ENCODE results near the gene DDR2.

DDR2 gene

DNA sequence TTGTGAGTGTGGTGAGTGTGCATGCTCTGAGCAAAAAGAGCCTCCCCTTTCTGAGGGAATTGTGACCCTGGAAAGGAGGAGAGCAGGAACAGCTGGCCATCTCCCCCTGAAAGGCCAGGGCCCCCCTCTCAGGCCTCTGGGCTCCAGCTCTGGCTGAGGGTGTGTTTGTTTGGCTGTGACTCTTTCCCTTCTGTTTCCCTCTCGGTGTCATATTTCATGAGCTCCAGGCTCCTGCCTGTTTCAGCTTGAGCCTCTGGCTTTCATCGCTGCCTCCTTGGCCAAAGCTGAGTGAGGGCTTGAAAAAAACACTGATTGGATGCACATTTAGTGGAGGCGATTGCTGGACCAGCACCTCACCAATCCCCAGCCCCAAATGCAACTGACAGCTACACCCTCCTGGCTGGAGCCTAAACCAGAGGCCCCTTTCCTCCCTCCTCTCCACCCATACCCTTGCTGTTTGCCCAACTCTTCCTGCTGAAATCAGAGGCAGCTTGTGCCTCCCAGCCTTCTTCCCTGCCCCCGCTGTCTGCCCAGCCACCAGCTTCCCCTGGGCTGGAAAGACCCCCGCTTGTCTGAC is 64.1 kb downstream of the DDR2 start:
- peak; percentile 98 for ATAC-seq
- TF ChIP-seq ZNF8 (CRISPR knock-in tag; IDR thresholded peaks at IDR 0.05) (no peak), ZFP30 (CRISPR knock-in tag; IDR thresholded peaks at IDR 0.05) (no peak), SNAI2 (CRISPR knock-in tag; IDR thresholded peaks at IDR 0.05) (no peak), ARNTL (CRISPR knock-in tag; IDR thresholded peaks at IDR 0.05; ENCODE audit: borderline replicate concordance, low read depth) (no peak)

DNA sequence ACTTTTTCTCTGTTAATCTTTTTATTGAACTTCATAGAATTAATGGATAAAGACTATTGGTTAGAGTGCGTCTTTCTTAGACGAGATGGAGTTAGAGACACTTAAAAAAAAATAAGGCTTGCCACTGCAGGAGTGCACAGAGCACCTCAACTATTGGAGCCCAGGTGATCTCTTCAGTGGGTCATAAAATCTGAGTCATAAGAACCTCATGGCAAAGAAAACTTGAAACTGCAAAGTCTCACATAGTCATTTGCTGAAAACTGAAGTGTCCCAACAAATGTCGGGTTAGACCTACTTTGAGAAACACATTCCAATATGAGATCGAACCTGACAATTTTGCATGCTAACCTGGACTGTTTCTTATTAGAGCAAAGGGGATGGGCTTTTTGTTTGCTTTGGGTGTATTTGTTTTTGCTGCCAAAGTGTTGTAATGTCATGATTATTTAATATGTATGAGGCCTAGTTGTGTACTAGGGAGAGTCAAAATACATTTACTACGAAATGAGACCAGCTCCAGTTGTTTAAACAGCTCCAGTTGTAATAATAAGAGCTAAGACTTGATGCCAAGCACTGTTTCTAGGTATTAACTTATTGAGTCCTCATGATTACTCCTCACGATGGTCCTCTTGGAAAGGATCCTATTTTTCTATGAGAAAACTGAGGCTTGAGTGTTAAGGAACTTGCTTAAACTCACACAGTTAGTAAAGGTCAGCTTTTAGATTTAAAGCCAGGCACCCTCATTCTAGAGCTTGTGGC is 65.1 kb downstream of the DDR2 start:
- TF ChIP-seq ZNF70 (CRISPR knock-in tag; IDR thresholded peaks at IDR 0.05) (0 out of 2 replicates have a peak, but pooled peaks have one; percentile 37), CSDC2 (CRISPR knock-in tag; IDR thresholded peaks at IDR 0.05) (no peak)
- ATAC-seq: no peak

DNA sequence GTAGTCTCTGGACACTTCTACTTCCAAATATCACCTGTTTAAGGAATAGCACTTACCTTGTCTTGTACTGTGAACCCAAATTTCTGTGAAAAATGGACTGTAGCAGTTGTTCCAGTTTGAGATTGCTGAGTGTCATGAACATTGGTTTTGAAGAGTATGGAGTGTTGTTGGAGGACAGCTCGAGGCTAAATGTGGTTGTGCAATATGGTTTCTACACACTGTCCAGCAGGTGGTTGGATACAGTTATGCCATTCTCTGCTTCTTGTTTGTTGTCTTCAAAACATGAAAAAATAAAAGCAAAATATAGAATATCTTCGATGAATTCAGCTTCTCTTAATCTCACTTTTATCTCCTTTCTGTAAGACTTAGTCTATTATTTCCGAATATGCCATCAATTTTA is 67.1 kb downstream of the DDR2 start:
- ATAC-seq: no peak
- no peak for TF ChIP-seq GLIS3 (CRISPR knock-in tag; IDR thresholded peaks at IDR 0.05)
- TF ChIP-seq, protein P1, sequence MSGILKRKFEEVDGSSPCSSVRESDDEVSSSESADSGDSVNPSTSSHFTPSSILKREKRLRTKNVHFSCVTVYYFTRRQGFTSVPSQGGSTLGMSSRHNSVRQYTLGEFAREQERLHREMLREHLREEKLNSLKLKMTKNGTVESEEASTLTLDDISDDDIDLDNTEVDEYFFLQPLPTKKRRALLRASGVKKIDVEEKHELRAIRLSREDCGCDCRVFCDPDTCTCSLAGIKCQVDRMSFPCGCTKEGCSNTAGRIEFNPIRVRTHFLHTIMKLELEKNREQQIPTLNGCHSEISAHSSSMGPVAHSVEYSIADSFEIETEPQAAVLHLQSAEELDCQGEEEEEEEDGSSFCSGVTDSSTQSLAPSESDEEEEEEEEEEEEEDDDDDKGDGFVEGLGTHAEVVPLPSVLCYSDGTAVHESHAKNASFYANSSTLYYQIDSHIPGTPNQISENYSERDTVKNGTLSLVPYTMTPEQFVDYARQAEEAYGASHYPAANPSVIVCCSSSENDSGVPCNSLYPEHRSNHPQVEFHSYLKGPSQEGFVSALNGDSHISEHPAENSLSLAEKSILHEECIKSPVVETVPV (CRISPR knock-in tag; IDR thresholded peaks at IDR 0.05): no peak
- no peak for TF ChIP-seq ZNF70 (CRISPR knock-in tag; IDR thresholded peaks at IDR 0.05)
- TF ChIP-seq SNAI2 (CRISPR knock-in tag; IDR thresholded peaks at IDR 0.05): no peak
- no peak for TF ChIP-seq PPARA (CRISPR knock-in tag; IDR thresholded peaks at IDR 0.05; ENCODE audit: borderline replicate concordance)
- TF ChIP-seq, protein P2, sequence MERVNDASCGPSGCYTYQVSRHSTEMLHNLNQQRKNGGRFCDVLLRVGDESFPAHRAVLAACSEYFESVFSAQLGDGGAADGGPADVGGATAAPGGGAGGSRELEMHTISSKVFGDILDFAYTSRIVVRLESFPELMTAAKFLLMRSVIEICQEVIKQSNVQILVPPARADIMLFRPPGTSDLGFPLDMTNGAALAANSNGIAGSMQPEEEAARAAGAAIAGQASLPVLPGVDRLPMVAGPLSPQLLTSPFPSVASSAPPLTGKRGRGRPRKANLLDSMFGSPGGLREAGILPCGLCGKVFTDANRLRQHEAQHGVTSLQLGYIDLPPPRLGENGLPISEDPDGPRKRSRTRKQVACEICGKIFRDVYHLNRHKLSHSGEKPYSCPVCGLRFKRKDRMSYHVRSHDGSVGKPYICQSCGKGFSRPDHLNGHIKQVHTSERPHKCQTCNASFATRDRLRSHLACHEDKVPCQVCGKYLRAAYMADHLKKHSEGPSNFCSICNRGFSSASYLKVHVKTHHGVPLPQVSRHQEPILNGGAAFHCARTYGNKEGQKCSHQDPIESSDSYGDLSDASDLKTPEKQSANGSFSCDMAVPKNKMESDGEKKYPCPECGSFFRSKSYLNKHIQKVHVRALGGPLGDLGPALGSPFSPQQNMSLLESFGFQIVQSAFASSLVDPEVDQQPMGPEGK (CRISPR knock-in tag; IDR thresholded peaks at IDR 0.05; ENCODE audit: borderline replicate concordance): no peak

DNA sequence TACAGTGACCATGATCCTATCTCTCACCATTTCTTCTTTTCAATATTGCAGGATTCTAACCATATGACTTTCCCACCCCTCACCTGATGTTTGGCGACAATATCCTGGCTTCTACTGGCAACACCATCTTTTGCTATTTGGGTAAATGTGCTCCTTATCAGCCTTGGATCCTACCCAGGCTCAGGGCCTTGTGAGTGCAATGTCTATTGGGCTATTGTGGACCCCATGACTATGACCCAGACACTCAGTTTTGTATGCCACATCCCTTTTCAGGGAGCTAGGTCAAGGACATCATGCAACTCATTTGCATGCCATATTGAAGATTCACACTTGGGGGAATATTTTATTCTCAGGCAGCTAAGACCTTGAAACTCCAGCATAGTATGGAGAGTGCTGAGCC is 67.9 kb downstream of the DDR2 start:
- TF ChIP-seq, protein P3, sequence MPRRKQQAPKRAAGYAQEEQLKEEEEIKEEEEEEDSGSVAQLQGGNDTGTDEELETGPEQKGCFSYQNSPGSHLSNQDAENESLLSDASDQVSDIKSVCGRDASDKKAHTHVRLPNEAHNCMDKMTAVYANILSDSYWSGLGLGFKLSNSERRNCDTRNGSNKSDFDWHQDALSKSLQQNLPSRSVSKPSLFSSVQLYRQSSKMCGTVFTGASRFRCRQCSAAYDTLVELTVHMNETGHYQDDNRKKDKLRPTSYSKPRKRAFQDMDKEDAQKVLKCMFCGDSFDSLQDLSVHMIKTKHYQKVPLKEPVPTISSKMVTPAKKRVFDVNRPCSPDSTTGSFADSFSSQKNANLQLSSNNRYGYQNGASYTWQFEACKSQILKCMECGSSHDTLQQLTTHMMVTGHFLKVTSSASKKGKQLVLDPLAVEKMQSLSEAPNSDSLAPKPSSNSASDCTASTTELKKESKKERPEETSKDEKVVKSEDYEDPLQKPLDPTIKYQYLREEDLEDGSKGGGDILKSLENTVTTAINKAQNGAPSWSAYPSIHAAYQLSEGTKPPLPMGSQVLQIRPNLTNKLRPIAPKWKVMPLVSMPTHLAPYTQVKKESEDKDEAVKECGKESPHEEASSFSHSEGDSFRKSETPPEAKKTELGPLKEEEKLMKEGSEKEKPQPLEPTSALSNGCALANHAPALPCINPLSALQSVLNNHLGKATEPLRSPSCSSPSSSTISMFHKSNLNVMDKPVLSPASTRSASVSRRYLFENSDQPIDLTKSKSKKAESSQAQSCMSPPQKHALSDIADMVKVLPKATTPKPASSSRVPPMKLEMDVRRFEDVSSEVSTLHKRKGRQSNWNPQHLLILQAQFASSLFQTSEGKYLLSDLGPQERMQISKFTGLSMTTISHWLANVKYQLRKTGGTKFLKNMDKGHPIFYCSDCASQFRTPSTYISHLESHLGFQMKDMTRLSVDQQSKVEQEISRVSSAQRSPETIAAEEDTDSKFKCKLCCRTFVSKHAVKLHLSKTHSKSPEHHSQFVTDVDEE (CRISPR knock-in tag; IDR thresholded peaks at IDR 0.05): no peak
- TF ChIP-seq ZNF565 (CRISPR knock-in tag; conservative IDR thresholded peaks at IDR 0.05; ENCODE audit: low read depth): no peak
- TF ChIP-seq ISL1 (CRISPR knock-in tag; IDR thresholded peaks at IDR 0.05): no peak
- TF ChIP-seq ZFP3 (CRISPR knock-in tag; IDR thresholded peaks at IDR 0.05): no peak
- TF ChIP-seq RARB (CRISPR knock-in tag; IDR thresholded peaks at IDR 0.05): no peak
- TF ChIP-seq ZC3H10 (CRISPR knock-in tag; IDR thresholded peaks at IDR 0.05): no peak
- no peak for TF ChIP-seq TCF4 (CRISPR knock-in tag; IDR thresholded peaks at IDR 0.05; ENCODE audit: borderline replicate concordance)
- TF ChIP-seq CSDC2 (CRISPR knock-in tag; IDR thresholded peaks at IDR 0.05): no peak
- no peak for TF ChIP-seq ARNTL (CRISPR knock-in tag; IDR thresholded peaks at IDR 0.05; ENCODE audit: borderline replicate concordance, low read depth)
- TF ChIP-seq, protein P1 (CRISPR knock-in tag; IDR thresholded peaks at IDR 0.05): no peak
- no peak for TF ChIP-seq ZNF8 (CRISPR knock-in tag; IDR thresholded peaks at IDR 0.05)
- TF ChIP-seq ZFP30 (CRISPR knock-in tag; IDR thresholded peaks at IDR 0.05): no peak
- TF ChIP-seq ESRRG (CRISPR knock-in tag; IDR thresholded peaks at IDR 0.05): no peak
- TF ChIP-seq SNAI2 (CRISPR knock-in tag; IDR thresholded peaks at IDR 0.05): no peak
- no peak for TF ChIP-seq TOX (CRISPR knock-in tag; IDR thresholded peaks at IDR 0.05; ENCODE audit: borderline replicate concordance)
- TF ChIP-seq, protein P2 (CRISPR knock-in tag; IDR thresholded peaks at IDR 0.05; ENCODE audit: borderline replicate concordance): no peak
- TF ChIP-seq OSR1 (CRISPR knock-in tag; IDR thresholded peaks at IDR 0.05): no peak
- no peak for ATAC-seq

Measured in SK-N-SH treated with all-trans-retinoic acid at 6 μM for 48 hours (cell line).